NT2/D1 (cell line): ENCODE measurements around the gene RBM27.

Experiments used
- DNase-seq: peaks from one replicate; pipeline ENCODE4 v3.0.0-alpha.2; 2011; ENCODE audit warnings: low read depth, low spot score
- H3K27me3 ChIP-seq: 2 replicates; pipeline ENCODE4 v1.6.0; 2011; ENCODE audit warnings: mild to moderate bottlenecking; ENCODE audit not compliant: insufficient read length, insufficient read depth
- H3K36me3 ChIP-seq: 2 replicates; pipeline ENCODE4 v1.6.1; 2011; ENCODE audit warnings: mild to moderate bottlenecking, low read length, mixed read lengths; ENCODE audit not compliant: insufficient read depth, insufficient read length
- H3K4me1 ChIP-seq: 2 replicates; pipeline ENCODE4 v1.5.1; 2011; ENCODE audit not compliant: insufficient read depth, insufficient read length
- H3K4me3 ChIP-seq: 2 replicates; pipeline ENCODE4 v1.5.1; 2011; ENCODE audit warnings: low read depth; ENCODE audit not compliant: insufficient read length
- H3K9ac ChIP-seq: 2 replicates; pipeline ENCODE4 v1.6.0; 2011; ENCODE audit warnings: low read depth; ENCODE audit not compliant: insufficient read length
- H3K9me3 ChIP-seq: 2 replicates; pipeline ENCODE4 v1.5.1; 2011; ENCODE audit warnings: mild to moderate bottlenecking, low read length; ENCODE audit not compliant: insufficient read depth
- SUZ12 ChIP-seq: IDR thresholded peaks from 2 replicates; pipeline ENCODE4 v1.6.1; 2011; ENCODE audit not compliant: insufficient read length, insufficient read depth; ENCODE audit errors: extremely low read depth
- YY1 ChIP-seq: IDR thresholded peaks from 2 replicates; pipeline ENCODE4 v1.6.1; 2011; ENCODE audit not compliant: insufficient read length, insufficient read depth
- ZNF274 ChIP-seq: IDR thresholded peaks from 2 replicates; pipeline ENCODE4 v1.6.1; 2011; ENCODE audit warnings: mild to moderate bottlenecking, low read depth, low read length

Gene RBM27

DNA sequence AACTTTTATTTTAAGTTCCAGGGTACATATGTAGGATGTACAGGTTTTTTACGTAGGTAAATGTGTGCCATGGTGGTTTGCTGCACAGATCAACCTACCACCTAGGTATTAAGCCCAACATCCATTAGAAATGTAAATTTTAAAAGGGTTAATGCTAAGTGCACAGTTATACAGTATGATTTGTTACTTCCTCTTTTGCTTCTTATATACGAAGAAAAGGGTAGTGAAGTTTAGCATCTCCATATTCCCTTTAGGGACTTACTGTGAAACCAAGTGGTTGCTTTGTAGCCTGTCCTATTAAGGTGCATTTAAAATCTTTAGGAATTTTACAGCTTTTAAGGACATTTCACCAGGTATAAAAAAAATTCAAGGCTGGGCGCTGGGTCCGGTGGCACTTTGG lies 46.4 kb downstream of the RBM27 start:
- no peak overlapping the region for H3K4me3 ChIP-seq
- no peak overlapping the region for H3K9ac ChIP-seq
- H3K36me3 ChIP-seq = peaks cover 32% of the 10 kb centered on the region
- DNase-seq = no peak
- no peaks in the 10 kb centered on the region for H3K9me3 ChIP-seq
- no peaks in the 10 kb centered on the region for H3K4me1 ChIP-seq
- H3K27me3 ChIP-seq = no peaks in the 10 kb centered on the region
- TF ChIP-seq SUZ12 = no peak
- no peak for TF ChIP-seq YY1
- no peak for TF ChIP-seq ZNF274
